Skeletal muscle tissue (tissue), 4 donors: ENCODE results near the gene ADAD2. TPM values are rescaled to one million over a fixed set of nuclear protein-coding genes. Genes with fewer than 3 reads are reported as not detected.

Source experiments
- H3K27ac ChIP-seq: one replicate; pipeline ENCODE4 v1.7.0; 2013; ENCODE audit warnings: mild to moderate bottlenecking, low read depth, low read length, inconsistent platforms
- H3K27me3 ChIP-seq, 3 donors: one replicate each; pipeline ENCODE4 v1.7.0; 2013; ENCODE audit warnings: low read length in 3 of 3; ENCODE audit not compliant: control insufficient read depth in 3 of 3, insufficient read depth in 3 of 3
- H3K36me3 ChIP-seq, 3 donors: one replicate each; pipeline ENCODE4 v1.7.0; 2013; ENCODE audit warnings: low read length in 3 of 3; ENCODE audit not compliant: control insufficient read depth in 3 of 3, insufficient read depth in 3 of 3
- H3K4me1 ChIP-seq, 3 donors: one replicate each; pipeline ENCODE4 v1.7.0; 2013; ENCODE audit warnings: low read length in 3 of 3, mild to moderate bottlenecking in 3 of 3; ENCODE audit not compliant: control insufficient read depth in 3 of 3, insufficient read depth in 3 of 3
- H3K4me3 ChIP-seq, 3 donors: one replicate each; pipeline ENCODE4 v1.7.0; 2013; ENCODE audit warnings: low read length in 3 of 3
- H3K9ac ChIP-seq, 3 donors: one replicate each; pipeline ENCODE4 v1.7.0; 2013; ENCODE audit warnings: low read length in 3 of 3, mild to moderate bottlenecking in 3 of 3, moderate library complexity in 2 of 3, low read depth in 1 of 3
- H3K9me3 ChIP-seq, 3 donors: one replicate each; pipeline ENCODE4 v1.7.0; 2013; ENCODE audit warnings: low read length in 3 of 3; ENCODE audit not compliant: control insufficient read depth in 3 of 3
- total RNA-seq: library from RNA; depleted of rRNA; stranded (reverse); fragments of >200 nt; gene quantifications from one replicate; pipeline ENCODE4 v1.2.3, GENCODE V29; 2014
- donor health status: Osteomylitis.

ADAD2 gene
- total RNA-seq = not detected

GRCh38 chr16:84190731-84191388, at the start of gene ADAD2:
ADAD2 (plus strand) TSS chr16:84191157; CDS start chr16:84191231, 74 bp downstream.
- no peaks in the 10 kb centered on the region for H3K9me3 ChIP-seq
- H3K27me3 ChIP-seq = peaks cover 0 to 11% (median 4%) of the 10 kb centered on the region in 3 donors
- no peaks in the 10 kb centered on the region for H3K36me3 ChIP-seq
- no peak within 1 kb of the TSS for H3K27ac ChIP-seq
- H3K9ac ChIP-seq = no peak within 1 kb of the TSS
- peaks cover 3 to 10% (median 4%) of the 10 kb centered on the region in 3 donors for H3K4me1 ChIP-seq
- H3K4me3 ChIP-seq = no peak within 1 kb of the TSS

GRCh38 chr16:84143081-84143480, 47.9 kb upstream of the ADAD2 start:
- H3K27me3 ChIP-seq = no peaks in the 10 kb centered on the region
- H3K9ac ChIP-seq = no peak overlapping the region
- no peak overlapping the region for H3K4me3 ChIP-seq

GRCh38 chr16:84143784-84144199, 47.2 kb upstream of the ADAD2 start:
- peaks cover 17 to 29% (median 25%) of the 10 kb centered on the region in 3 donors for H3K4me1 ChIP-seq
- H3K9me3 ChIP-seq = no peaks in the 10 kb centered on the region
- H3K27me3 ChIP-seq = no peaks in the 10 kb centered on the region
- no peak overlapping the region for H3K27ac ChIP-seq
- peaks cover 0 to 2% (median 0%) of the 10 kb centered on the region in 3 donors for H3K36me3 ChIP-seq
- peak overlapping the region; percentile 68 to 92 (median 87) for H3K4me3 ChIP-seq
- H3K9ac ChIP-seq = peak overlapping the region; percentile 70 to 85 (median 79)

More at GRCh38 chr16:84143081-84143480, 47.9 kb upstream of the ADAD2 start:
- Histone ChIP-seq H3K36me3 (peaks cover 0 to 2% (median 0%) of the 10 kb centered on the region in 3 donors), H3K27ac (no peak overlapping the region), H3K9me3 (no peaks in the 10 kb centered on the region), H3K4me1 (peaks cover 18 to 29% (median 27%) of the 10 kb centered on the region in 3 donors)

GRCh38 chr16:84144209-84144858, 46.6 kb upstream of the ADAD2 start:
- Histone ChIP-seq H3K27me3 (no peaks in the 10 kb centered on the region), H3K36me3 (peaks cover 0 to 2% (median 0%) of the 10 kb centered on the region in 3 donors), H3K9ac (peak overlapping the region; percentile 70 to 85 (median 79)), H3K9me3 (no peaks in the 10 kb centered on the region), H3K27ac (peak overlapping the region; percentile 66), H3K4me1 (peaks cover 12 to 25% (median 19%) of the 10 kb centered on the region in 3 donors), H3K4me3 (peak overlapping the region; percentile 68 to 92 (median 87))

- no peaks in the 10 kb centered on the region for H3K9me3 ChIP-seq
- peak within 1 kb of the TSS; percentile 70 to 85 (median 79) for H3K9ac ChIP-seq
- no peaks in the 10 kb centered on the region for H3K27me3 ChIP-seq
- H3K36me3 ChIP-seq = no peaks in the 10 kb centered on the region
- H3K4me1 ChIP-seq = peaks cover 10 to 20% (median 16%) of the 10 kb centered on the region in 3 donors
- peak within 1 kb of the TSS; percentile 66 for H3K27ac ChIP-seq
- H3K4me3 ChIP-seq = peak within 1 kb of the TSS; percentile 78 to 92 (median 87)
Observed at GRCh38 chr16:84144859-84145639, 45.9 kb upstream of the ADAD2 start, which contains the start of the genes DNAAF1 and HSDL1. DNAAF1 (plus strand) TSS chr16:84145308; CDS start chr16:84145441, 133 bp downstream. HSDL1 (minus strand) TSS chr16:84145177; CDS start chr16:84131321, 13,856 bp downstream.

- Histone ChIP-seq H3K36me3 (no peaks in the 10 kb centered on the region), H3K27me3 (no peaks in the 10 kb centered on the region), H3K4me1 (no peaks in the 10 kb centered on the region), H3K27ac (no peak overlapping the region), H3K9me3 (no peaks in the 10 kb centered on the region), H3K9ac (no peak overlapping the region), H3K4me3 (no peak overlapping the region)
Observed at GRCh38 chr16:84150926-84151325, 40.0 kb upstream of the ADAD2 start.

- no peak overlapping the region for H3K9ac ChIP-seq
- H3K36me3 ChIP-seq = no peaks in the 10 kb centered on the region
- no peaks in the 10 kb centered on the region for H3K4me1 ChIP-seq
- peaks cover 6 to 10% (median 6%) of the 10 kb centered on the region in 3 donors for H3K27me3 ChIP-seq
- H3K4me3 ChIP-seq = no peak overlapping the region
- no peak overlapping the region for H3K27ac ChIP-seq
- no peaks in the 10 kb centered on the region for H3K9me3 ChIP-seq
Observed at GRCh38 chr16:84153660-84154214, 37.2 kb upstream of the ADAD2 start.

- Histone ChIP-seq H3K9me3 (no peaks in the 10 kb centered on the region), H3K9ac (no peak overlapping the region), H3K36me3 (no peaks in the 10 kb centered on the region), H3K4me3 (no peak overlapping the region), H3K27me3 (peaks cover 6 to 19% (median 8%) of the 10 kb centered on the region in 3 donors), H3K27ac (no peak overlapping the region), H3K4me1 (no peaks in the 10 kb centered on the region)
Observed at GRCh38 chr16:84155226-84155625, 35.7 kb upstream of the ADAD2 start.

GRCh38 chr16:84155771-84156170, 35.2 kb upstream of the ADAD2 start:
- no peaks in the 10 kb centered on the region for H3K9me3 ChIP-seq

More at GRCh38 chr16:84155771-84156170, 35.2 kb upstream of the ADAD2 start:
- no peak overlapping the region for H3K27ac ChIP-seq
- peaks cover 6 to 22% (median 8%) of the 10 kb centered on the region in 3 donors for H3K27me3 ChIP-seq
- H3K4me3 ChIP-seq = no peak overlapping the region
- no peaks in the 10 kb centered on the region for H3K36me3 ChIP-seq
- no peak overlapping the region for H3K9ac ChIP-seq
- H3K4me1 ChIP-seq = no peaks in the 10 kb centered on the region
